Measurements from ENCODE around the gene NCOA3.

DNA sequence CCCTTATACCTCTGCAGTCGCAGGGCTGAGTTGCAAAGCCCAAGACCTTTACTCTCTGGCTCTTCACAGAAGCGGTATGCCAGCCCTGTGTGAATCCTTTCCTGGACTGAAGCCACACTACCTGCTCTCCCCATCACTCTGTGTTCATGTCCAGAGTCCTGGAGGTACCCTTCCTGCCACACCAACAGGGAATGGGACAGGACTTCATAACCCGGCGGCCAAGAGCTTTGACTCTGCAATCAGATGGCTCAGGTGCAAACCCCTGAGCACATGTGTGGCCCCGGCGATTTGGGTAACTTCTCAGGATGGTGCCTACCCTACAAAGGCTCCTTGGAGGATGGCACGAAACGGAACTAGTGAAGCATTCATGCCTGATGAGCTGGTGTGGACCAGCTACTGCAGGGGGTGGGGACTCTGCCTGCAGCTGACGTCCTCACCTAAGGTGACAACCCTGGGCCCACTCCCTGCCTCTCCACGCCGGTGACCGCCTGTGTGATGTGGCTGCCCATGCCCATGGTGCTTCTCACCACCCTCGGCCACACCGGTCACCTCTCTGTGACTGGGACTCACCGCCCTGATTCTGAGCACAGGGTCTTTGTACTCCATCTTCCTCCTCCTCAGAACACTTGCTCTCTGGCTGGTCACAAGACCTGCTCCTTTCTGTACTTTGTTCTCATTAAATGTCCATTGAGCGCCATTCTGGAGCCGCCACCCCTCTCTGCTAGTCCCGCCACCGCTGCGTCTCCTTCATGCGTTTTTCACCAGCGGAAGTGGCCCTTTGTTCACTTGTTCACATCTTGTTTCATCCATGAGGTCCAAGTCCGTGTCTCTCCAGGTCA lies 166.8 kb downstream of the NCOA3 start:
- no peak for TF ChIP-seq PAX5 (IDR thresholded peaks at IDR 0.05; ENCODE audit: borderline replicate concordance, low read depth, low read length)
- no peak for TF ChIP-seq SMC3 (IDR thresholded peaks at IDR 0.05; ENCODE audit: borderline replicate concordance, low read length)
- peak; percentile 5; the same call in 1 of the 2 replicates for TF ChIP-seq POLR2A (IDR thresholded peaks at IDR 0.05; ENCODE audit: low read depth, low read length)
- TF ChIP-seq CBX5 (IDR thresholded peaks at IDR 0.05; ENCODE audit: low read depth), result no peak
- no peak for TF ChIP-seq TCF12 (IDR thresholded peaks at IDR 0.05; ENCODE audit: low read depth, low read length)
- no peak for TF ChIP-seq CHD4 (IDR thresholded peaks at IDR 0.05)
- TF ChIP-seq, protein P1, sequence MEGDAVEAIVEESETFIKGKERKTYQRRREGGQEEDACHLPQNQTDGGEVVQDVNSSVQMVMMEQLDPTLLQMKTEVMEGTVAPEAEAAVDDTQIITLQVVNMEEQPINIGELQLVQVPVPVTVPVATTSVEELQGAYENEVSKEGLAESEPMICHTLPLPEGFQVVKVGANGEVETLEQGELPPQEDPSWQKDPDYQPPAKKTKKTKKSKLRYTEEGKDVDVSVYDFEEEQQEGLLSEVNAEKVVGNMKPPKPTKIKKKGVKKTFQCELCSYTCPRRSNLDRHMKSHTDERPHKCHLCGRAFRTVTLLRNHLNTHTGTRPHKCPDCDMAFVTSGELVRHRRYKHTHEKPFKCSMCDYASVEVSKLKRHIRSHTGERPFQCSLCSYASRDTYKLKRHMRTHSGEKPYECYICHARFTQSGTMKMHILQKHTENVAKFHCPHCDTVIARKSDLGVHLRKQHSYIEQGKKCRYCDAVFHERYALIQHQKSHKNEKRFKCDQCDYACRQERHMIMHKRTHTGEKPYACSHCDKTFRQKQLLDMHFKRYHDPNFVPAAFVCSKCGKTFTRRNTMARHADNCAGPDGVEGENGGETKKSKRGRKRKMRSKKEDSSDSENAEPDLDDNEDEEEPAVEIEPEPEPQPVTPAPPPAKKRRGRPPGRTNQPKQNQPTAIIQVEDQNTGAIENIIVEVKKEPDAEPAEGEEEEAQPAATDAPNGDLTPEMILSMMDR (IDR thresholded peaks at IDR 0.05 in 2 of 3, conservative IDR thresholded peaks at IDR 0.05 in 1 of 3; ENCODE audit: control insufficient read depth in 2 of 3, extremely low read depth in 1 of 3, insufficient read depth in 1 of 3, low read depth in 3 of 3, low read length in 3 of 3), result no peak

Data from GM12878 (cell line).